ENCODE measurements around the gene PLXNB1.
"Not testable (repeated sequence)": the region's sequence is repeated elsewhere in the genome, so short reads cannot be mapped to it uniquely, and the experiment has no call there.

The PLXNB1 gene

DNA sequence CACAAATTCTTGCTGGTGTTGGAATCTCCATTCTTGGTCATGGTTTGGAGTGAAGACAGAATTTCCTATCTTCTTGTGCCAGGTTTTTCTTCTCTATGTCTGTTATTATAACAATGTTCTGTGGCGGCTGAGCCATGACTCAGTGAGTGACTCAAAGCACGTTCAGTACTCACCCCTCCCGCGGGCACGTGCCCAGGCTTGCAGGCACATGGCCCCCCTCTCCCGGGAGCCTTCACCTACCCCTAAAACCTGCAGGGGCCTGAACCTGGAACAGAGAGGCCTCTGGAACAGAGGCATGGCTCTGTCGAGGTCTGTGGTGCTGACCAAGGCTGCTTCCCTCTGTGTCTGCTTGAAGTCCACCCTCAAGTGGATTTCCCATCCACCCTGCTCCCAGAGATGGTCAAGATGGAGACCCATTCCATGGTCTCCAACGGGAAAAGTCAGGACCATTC lies 27.6 kb downstream of the PLXNB1 start:
- no peak for DNase-seq

DNA sequence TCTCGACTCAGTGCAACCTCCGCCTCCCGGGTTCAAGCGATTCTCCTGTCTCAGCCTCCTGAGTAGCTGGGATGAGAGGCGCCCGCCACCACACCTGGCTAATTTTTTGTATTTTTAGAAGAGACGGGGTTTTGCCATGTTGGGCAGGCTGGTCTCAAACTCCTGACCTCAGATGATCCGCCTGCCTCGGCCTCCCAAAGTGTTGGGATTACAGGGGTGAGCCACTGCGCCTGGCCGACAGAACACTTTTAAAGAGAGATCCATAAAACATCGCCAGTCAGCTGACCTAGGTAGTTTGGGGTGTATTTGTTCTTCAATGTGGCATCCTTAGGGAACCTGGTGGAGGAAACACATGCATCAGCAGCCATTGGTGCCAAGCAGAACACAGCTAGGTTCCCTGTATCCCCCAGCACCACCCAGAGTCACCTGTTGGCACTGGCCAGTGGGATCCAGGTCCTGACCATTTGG lies 28.4 kb downstream of the PLXNB1 start:
- DNase-seq, result not testable (repeated sequence)

DNA sequence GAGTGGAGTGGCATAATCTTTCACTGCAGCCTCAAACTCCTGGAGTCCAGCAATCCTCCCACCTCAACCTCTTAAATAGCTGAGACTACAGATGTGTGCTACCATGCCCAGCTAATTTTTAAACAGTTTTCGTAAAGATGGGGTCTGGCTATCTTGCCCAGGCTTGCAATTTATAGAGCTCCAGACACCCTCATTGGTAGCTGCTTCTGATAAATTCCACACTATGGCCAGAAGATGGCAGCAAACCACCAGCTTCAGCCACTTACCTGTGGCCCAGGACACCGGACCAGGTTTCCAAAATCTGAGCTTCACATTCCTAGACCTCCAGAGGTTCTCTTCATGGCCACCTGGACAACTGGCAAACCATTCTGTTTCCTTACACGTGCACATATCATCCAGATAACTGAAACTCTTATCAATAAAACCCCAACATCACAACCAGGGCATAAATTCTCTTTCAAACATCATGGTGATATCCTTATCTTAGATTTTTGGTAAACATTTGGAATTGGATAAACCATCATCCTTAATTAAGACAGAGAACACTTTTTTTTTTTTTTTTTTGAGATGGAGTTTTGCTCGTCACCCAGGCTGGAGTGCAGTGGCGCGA lies 29.0 kb downstream of the PLXNB1 start:
- DNase-seq, result peak; percentile 21

DNA sequence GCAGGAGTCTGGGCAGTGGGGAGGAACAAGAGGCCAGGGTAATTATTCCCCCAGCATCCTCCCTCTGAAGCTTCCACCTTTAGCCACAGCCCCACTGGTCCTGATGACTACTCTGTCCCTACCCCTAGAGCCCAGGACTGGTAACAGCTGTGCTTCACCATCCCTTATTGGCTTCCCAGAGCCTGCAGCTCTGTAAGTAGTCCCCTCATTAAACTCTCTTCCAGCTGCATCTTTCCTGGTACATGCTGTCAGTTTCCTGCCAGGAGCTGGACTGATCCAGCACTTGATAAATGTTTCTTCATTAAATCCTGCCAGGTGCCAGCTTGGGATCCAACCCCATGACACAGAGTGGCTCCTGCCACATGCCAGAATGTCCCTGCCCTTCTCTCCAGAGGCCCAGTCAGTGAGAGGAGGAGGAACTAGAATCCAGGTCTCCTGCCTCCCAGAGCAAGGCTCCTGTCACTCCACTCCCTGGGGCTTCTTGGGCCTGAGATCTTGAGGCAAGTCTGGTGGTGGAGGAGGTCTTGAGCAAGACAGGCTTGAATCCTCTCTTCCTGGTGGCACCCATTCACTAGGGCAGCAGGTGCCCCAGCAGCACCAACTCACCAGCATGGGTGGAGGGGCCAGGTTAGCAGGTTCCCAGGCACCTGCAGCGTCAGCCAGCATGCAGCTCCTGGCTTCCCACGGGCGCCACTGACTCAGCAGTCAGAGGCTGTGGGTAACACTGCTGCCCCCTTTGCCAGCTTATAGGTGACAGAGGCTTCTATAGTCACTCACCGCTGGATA lies 30.3 kb downstream of the PLXNB1 start:
- no peak for DNase-seq

DNA sequence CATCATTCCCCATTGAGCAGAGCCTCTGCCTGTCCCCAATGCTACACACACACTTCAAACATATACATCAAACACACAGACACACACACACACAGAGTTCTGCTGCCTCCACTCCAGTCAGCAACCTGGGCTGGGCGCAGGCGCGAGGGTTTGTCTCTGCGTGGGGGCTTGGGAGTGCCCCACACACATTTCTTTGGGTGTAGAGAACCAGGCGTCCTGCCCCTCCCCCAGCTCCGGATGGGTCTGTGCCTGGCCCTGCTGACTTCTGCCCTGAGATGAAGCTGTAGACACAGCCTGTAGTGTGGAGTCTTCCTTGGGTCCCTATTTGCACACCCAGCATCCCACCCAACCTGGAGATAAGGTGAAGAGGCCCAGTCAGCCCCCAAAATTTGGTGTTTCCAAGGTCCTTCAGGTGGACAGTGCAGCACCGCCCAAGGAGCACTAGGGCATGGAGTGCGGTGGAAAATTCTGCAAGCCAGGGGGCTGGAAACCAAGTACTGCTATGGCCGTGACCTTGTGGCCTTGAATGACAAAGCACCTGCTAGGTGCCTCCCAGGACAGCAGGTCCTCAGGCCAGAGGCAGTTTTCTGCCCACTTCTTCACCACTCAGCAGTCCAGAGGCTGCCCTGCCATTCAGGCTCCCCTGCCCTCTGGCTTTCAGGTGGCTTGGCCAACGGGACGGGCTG lies 31.0 kb downstream of the PLXNB1 start:
- no peak for DNase-seq

DNA sequence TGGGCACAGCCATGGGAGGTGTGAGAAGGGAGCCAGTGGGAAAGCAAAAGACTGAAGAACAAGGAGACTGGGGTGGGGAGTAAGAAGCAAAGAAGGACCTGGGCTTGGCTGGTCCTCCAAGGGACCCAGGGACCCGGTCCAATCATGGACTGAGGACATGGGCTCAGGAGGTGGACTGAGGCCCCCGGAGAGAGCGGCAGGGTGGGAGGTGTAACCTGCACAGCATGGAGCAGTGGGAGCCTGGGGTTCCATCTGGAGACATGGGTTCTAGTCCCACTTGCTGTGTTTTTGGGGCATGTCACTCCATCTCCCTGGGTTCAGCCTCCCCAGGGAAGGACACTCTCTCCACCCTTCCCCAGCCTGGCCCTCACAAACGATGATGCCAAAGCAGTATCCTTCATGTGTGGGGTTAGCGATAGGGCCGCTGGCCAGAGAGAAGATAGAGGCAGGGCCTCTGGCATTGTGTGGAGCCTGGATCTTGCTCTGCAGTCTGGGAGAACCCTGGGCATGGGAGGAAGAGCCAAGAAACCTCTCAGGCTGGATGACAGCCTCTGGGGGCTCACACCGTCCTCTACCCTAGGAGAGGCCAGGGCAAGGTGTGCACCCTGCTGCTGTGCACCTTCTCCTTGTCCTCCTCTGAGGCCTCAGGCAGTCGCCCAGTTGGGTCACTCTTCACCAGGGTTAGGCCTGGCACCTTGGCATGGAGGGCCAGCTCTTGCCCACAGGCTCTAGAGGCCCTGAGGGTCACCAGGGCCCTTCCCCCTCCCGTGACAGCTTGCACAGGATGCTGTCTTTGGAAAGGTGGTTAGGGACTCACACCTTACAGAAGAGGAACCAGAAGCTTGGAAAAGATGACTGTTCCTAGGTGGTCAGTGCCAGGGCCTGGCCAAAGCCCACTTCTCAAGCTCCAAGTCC lies 31.9 kb downstream of the PLXNB1 start:
- DNase-seq, result no peak

DNA sequence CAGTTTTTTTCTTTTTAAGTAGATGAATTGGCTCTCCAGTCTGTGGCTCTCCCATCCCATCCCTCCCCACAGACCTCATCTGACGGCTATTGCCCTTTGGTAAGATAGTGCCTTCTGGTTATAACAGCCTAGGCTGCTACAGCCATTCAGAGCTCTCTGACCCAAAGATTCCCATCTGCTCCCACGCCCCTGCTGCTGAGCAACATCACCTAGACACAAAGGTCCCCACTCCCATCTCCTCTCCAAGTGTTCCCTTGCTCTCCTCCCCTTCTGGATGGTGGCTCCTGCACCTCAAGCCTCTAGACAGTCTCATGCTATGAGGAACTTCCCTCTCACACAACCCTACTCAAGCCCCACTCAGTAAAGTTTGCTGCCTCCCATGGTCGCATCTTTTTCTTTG lies 34.2 kb downstream of the PLXNB1 start:
- no peak for DNase-seq

DNA sequence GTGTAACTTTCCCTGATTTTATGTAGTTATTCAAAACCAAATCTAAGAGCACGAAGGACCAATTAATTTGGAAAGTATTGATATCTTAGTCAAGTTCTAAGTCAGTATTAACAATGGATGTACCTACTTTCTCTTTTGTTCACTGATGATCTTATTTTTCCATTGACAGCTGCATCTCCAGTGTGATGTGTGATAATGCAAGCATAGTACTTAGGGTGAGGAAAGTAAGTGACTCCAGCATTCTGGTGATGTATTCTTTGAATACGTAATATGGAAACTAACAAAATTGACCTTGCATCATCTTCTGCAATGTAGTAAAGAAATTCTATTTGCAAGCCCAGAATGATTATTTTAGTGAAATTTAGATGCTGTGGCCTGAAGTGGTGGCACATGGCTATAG lies 35.5 kb downstream of the PLXNB1 start:
- DNase-seq, result no peak

DNA sequence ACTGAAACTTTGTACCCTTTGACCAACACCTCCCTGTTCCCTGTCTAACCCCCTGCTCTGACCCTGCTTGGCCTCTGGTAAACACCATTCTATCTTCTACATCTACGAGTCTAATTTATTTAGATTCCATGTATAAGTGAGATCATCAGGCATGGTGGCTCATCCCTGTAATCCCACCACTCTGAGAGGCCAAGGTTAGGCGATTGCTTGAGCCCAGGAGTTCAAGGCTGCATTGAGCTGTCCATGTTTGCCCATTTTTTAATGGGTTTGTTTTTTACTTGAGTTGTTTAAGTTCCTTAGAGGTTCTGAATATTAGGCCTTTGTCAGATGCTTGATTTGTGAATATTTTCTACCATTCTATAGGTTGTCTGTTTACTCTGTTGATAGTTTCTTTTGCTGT lies 40.9 kb downstream of the PLXNB1 start:
- no peak for DNase-seq

DNA sequence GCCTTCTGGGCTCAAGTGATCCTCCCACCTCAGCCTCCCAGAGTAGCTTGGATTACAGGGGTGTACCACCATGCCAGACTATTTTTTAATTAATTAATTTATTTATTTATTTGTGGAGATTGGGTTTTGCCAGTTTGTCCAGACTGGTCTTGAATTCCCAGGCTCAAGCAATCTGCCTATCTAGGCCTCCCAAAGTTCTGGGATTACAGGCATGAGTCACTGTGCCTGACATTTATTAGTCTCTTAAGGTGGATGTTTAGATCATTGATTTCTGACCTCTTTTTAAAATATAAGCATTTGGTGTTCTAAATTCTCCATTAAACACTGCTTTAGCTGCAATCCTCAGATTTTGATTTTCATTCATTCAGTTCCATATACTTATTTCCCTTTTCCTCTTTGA lies 42.3 kb downstream of the PLXNB1 start:
- no peak for DNase-seq

DNA sequence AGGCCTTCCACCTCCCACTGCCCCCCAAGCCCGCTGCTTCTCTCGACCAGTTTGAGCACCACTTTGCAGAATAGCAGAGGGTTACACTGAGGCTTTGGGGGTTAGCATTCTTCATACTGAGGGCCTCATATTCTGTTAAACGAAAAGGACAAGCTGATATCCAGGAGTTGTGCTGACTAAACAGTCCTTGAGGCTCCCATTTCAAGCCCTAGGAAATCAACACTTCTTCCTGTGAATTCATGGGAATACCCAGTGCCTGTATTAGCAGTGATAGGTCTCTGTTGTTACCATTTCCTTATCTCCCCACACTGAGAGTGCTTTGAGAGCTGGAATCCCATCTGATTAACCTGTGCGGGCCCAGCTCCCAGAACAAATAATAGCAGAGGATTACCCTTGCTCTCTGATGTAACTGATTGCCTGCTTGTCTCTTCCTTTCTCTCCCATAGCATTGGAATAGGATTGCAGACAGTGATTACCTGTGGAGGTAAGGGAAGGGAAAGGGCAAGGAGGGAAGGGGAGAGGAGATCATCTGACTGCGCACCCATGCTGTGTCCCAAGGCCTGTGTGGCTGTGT lies 56.9 kb downstream of the PLXNB1 start:
- no peak for DNase-seq

DNA sequence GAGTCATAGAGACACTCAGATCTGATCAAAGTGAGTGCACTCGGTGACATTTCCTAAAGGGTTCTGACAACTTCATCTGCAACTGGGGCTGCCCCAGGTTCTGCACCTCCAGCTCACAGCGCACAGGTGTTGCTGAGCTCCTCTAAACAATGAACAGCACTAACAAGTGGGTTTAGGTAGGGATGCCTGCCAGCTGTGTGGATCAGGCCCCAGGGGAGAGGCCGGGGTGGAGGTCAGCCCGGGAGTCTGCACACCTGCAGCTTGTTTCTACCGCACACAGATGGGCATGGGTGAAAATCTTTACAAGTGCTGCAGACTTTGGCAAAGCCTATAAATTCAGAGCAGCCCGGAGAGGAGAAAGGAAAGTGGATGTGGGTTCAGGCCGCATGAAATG lies 57.5 kb downstream of the PLXNB1 start:
- no peak for DNase-seq

DNA sequence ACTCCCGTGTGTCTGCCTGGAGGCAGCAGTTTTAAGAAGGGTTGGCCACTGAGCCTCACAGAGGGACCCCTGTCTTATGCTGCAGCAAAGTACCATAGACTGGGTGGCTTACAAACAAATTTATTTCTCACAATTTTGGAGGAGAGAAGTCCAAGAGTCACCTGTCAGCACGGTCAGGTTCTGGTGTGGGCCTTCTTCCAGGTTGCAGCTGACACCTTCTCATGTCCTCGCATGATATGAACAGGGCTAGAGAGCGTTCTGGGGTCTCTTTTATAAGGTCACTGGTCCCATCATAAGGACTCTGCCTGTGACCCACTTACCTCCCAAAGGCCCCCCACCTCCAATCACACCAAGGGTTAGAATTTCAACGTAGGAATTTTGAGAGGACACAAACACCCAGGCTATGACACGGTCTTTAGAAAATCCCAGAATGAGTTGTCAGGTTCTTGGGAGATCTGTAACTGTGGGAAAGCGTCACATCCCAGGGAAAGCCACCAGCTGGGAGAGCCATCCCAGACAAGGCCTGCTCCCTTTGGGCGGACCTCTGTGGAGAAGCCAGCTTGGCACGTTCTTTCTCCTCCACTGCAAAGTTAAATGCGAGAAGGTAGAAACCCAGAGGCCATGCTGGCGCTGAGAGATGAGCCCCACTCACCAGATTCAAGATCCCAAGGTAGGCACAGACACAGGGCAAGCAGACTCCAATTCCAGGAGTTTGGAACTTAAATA lies 58.1 kb downstream of the PLXNB1 start, which contains the start of gene FBXW12:
TSS of gene FBXW12 (plus strand) at position 569 of the 726 bp plus-strand sequence. CDS start 549 bp downstream, outside the sequence.
- DNase-seq, result no peak

DNA sequence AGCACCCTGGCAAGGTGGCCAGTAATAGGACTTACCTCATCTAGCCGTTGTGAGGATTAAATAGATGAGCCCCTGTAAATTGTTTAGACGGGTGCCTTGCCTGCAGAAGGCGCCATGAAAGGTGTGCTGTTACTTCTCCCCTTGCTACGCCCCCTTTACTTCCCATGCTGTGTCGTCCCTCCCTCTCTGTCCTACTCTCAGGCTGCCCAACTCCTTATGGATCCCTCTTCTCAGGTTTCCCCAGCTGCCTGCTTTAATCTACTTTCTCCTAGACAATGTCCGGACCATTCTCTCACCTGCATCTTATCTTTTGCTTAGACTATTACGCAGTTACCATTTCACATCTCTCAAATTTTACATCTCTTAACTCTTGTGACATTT lies 59.6 kb downstream of the PLXNB1 start:
- DNase-seq, result no peak

DNA sequence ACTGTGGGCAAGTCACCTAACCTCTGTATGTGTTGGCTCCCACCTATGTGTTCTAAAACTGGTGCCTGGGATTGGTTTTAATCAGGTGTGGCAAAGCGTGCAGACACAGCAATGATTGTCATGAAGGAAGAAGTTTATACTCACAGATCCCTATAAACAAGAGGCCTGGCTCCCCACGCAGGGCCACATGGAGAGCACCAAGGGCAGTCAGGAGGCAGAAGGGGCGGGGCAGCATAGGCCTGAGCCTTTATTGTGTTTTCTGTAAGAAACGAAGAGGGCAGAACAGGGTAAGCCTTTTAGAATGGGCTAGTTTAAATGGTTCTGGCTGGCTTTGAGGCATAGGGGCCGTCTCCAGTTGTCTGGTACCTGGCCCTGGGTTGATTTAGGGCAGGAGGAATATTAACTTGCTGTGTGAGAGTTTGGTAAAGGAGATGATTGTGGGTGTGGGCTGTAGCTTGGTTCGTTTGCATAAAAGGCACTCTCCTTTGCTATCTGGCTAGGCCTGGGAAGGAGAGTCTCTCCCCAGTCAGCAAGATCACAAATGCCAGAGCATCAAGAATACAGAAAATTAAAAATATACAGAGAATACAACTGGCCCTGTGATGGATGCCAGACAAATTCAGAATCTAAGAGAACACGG lies 60.1 kb downstream of the PLXNB1 start:
- no peak for DNase-seq

DNA sequence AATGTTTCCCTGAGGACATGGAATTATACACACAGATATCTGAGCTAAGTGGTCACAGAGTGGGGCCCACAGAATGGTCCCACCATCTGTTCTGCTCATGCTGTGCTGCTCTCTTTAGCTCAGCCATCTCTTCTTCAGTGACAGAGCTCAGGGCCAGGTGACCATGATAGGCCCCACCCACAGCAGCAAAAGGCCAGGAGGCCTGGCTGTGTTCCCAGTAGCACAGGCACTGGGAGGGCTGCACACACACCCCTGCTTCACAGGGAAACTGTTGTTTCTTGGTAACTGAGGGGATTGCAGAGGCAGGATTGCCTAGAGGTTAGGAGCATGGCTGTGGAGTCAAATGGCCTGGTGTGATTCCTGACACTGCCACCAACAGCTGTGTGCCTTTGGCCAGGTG lies 62.7 kb downstream of the PLXNB1 start:
- peak; percentile 42 for DNase-seq

DNA sequence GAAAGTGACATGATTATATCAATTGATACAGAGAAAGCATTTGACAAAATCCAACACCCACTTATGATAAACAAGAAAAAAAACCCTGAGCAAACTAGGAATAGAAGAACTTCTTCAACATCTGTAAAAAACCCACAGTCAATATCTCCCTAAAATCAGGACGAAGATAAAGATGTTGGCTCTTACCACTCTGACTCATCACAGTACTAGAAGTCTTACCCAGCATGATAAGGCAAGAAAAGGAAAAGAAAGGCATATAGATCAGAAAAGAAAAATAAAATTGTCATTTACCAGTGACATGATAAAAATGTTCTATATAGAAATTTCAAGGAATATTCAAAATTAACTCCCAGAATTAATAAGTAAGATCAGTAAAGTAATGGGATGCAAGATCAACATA lies 65.0 kb downstream of the PLXNB1 start:
- DNase-seq, result no peak

DNA sequence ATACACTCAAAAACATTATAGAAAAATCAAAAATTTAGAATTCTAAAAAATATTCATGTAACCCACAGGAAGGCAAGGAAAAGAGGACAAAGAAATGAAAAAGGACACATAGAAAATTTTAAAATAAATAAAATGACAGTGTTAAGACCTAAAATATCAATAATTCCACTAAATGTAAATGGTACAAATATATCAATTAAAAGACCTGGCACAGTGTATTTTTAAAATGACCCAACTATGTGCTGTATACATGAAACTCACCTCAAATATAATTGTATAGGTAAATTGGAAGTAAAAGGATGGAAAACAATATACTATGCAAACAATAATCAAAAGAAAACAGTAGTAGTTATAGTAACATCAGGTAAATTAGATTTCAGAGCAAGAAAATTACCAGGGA lies 68.0 kb downstream of the PLXNB1 start:
- DNase-seq, result no peak

DNA sequence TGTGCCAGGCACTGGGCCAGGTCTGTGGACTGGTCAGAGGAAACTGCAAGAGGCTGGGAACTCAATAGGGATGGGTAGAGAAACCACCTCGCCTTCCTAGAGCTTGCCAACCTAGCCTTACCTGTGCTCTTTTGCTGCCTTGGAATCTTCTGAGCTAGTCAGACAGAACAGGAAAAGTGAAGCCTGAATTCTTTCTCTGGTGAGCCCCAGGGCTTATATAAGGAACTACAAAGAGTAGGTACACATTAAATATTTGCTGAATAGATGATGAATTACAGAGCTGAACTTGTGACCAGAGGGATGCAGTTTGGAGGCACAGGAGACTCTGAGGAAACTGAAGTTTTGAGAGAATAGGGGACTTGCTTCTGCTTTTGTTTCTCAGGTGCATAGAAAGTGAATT lies 73.5 kb downstream of the PLXNB1 start:
- no peak for DNase-seq

DNA sequence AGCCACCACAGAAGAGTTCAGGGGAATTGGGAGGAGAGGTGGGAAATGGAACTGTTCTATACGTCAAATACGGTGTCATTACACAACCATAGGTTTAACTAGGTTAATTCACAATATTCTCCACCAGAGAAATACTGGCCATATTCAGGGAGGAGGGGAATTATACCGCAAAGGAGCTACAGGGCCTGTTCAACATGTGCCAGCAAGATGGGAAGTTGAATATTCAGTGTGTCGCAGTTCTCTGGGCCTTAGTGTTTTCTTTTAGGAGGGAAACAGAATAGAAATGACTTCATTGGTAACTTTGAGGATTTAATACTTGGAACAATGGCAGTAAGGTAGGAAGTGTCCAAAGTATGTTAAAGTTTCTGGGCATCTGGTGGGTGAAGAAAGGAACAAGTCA lies 75.9 kb downstream of the PLXNB1 start:
- no peak for DNase-seq
